GM18868 (cell line): Measurements from ENCODE around the gene KIF23.
A peak's percentile ranks its signal among the peaks of the same experiment; 100 is the strongest.
"Not testable (repeated sequence)": the region's sequence is repeated elsewhere in the genome, so short reads cannot be mapped to it uniquely, and the experiment has no call there.

Source experiments
- ATAC-seq: cut with Tn5 transposase; IDR thresholded peaks from one replicate; pipeline ENCODE4 v1.9.1; 2021; ENCODE audit warnings: mild to moderate bottlenecking, moderate library complexity; ENCODE audit not compliant: unreplicated experiment

KIF23 gene

GRCh38 chr15:69434238-69434637, 20.1 kb downstream of the KIF23 start:
- no peak for ATAC-seq

- ATAC-seq: no peak
Measured at GRCh38 chr15:69434679-69435078, 20.5 kb downstream of the KIF23 start.

GRCh38 chr15:69435985-69436384, 21.8 kb downstream of the KIF23 start:
- ATAC-seq: no peak

- no peak for ATAC-seq
Measured at GRCh38 chr15:69436951-69437350, 22.8 kb downstream of the KIF23 start.

GRCh38 chr15:69439623-69440022, 25.5 kb downstream of the KIF23 start:
- ATAC-seq: no peak

GRCh38 chr15:69443032-69443611, 29.0 kb downstream of the KIF23 start:
- peak; percentile 52 for ATAC-seq

- ATAC-seq: no peak
Measured at GRCh38 chr15:69444686-69445085, 30.5 kb downstream of the KIF23 start.

GRCh38 chr15:69446953-69447352, 32.8 kb downstream of the KIF23 start:
- no peak for ATAC-seq

GRCh38 chr15:69450221-69450620, 36.1 kb downstream of the KIF23 start:
- not testable (repeated sequence) for ATAC-seq

- ATAC-seq: no peak
Measured at GRCh38 chr15:69450968-69451695, 37.0 kb downstream of the KIF23 start.

GRCh38 chr15:69451951-69452691, 38.0 kb downstream of the KIF23 start:
- peak; percentile 39 for ATAC-seq

GRCh38 chr15:69452692-69453521, 38.8 kb downstream of the KIF23 start, which contains the start of gene RPLP1:
TSS of gene RPLP1 (plus strand) at chr15:69452818. CDS start at chr15:69452949, 131 bp downstream.
- peak; percentile 77 for ATAC-seq

- no peak for ATAC-seq
Measured at GRCh38 chr15:69454953-69455352, 40.8 kb downstream of the KIF23 start.

- ATAC-seq: no peak
Measured at GRCh38 chr15:69456208-69457166, 42.3 kb downstream of the KIF23 start.

- no peak for ATAC-seq
Measured at GRCh38 chr15:69457304-69458280, 43.4 kb downstream of the KIF23 start.

- ATAC-seq: no peak
Measured at GRCh38 chr15:69459066-69459465, 44.9 kb downstream of the KIF23 start.

GRCh38 chr15:69460481-69460880, 46.3 kb downstream of the KIF23 start:
- no peak for ATAC-seq

GRCh38 chr15:69462030-69462492, 47.9 kb downstream of the KIF23 start:
- ATAC-seq: no peak
